Stimulated activated CD4-positive, alpha-beta T cell treated with anti-CD3 and anti-CD28 coated beads, Interleukin-1b, Interleukin-23, amount 100 ng/mL, for 4 hours (primary cell): ENCODE results near the gene N4BP2L2.
"Not testable (repeated sequence)": the region's sequence is repeated elsewhere in the genome, so short reads cannot be mapped to it uniquely, and the experiment has no call there.

ENCODE experiments used
- DNase-seq, 2 donors: peaks; one replicate each; pipeline ENCODE4 v3.0.0-alpha.2; 2020; ENCODE audit warnings: low read depth in 2 of 2

The N4BP2L2 gene

GRCh38 chr13:32538621-32539246, at the start of gene N4BP2L2:
Gene N4BP2L2 (minus strand): TSS chr13:32538795. CDS start chr13:32537027, 1,768 bp downstream.
- peak; percentile 74 to 83 for DNase-seq

- no peak for DNase-seq
These were observed 49.2 kb upstream of the N4BP2L2 start for GRCh38 chr13:32587811-32588170.

GRCh38 chr13:32587011-32587810, 48.6 kb upstream of the N4BP2L2 start:
- peak; percentile 34 to 57 for DNase-seq

- DNase-seq, result peak; percentile 95
These were observed 47.7 kb upstream of the N4BP2L2 start, which contains the start of gene PDS5B for GRCh38 chr13:32586080-32586900. Gene PDS5B (plus strand): TSS chr13:32586452. CDS start chr13:32648773, 62,321 bp downstream.

GRCh38 chr13:32585550-32586079, 47.0 kb upstream of the N4BP2L2 start:
- DNase-seq, result no peak

GRCh38 chr13:32582991-32583390, 44.4 kb upstream of the N4BP2L2 start:
- DNase-seq, result no peak

- no peak for DNase-seq
These were observed 43.7 kb upstream of the N4BP2L2 start for GRCh38 chr13:32582281-32582680.

- DNase-seq, result no peak
These were observed 42.7 kb upstream of the N4BP2L2 start for GRCh38 chr13:32581177-32581786.

GRCh38 chr13:32577032-32577431, 38.4 kb upstream of the N4BP2L2 start:
- DNase-seq, result no peak

- DNase-seq, result not testable (repeated sequence)
These were observed 37.1 kb upstream of the N4BP2L2 start for GRCh38 chr13:32575687-32576086.

GRCh38 chr13:32560842-32561241, 22.2 kb upstream of the N4BP2L2 start:
- not testable (repeated sequence) for DNase-seq

- DNase-seq, result no peak
These were observed 17.0 kb upstream of the N4BP2L2 start for GRCh38 chr13:32555613-32556012.

- DNase-seq, result no peak
These were observed 15.1 kb upstream of the N4BP2L2 start for GRCh38 chr13:32553720-32554119.

GRCh38 chr13:32549788-32550187, 11.2 kb upstream of the N4BP2L2 start:
- DNase-seq, result no peak

- no peak for DNase-seq
These were observed 10.2 kb upstream of the N4BP2L2 start for GRCh38 chr13:32548837-32549236.

GRCh38 chr13:32545083-32545482, 6.5 kb upstream of the N4BP2L2 start:
- DNase-seq, result no peak

GRCh38 chr13:32542221-32542620, 3.6 kb upstream of the N4BP2L2 start:
- DNase-seq, result no peak

GRCh38 chr13:32538143-32538620, 413 bp downstream of the N4BP2L2 start:
- no peak for DNase-seq

GRCh38 chr13:32537580-32538142, 934 bp downstream of the N4BP2L2 start:
- peak; percentile 4 to 22 for DNase-seq

- no peak for DNase-seq
These were observed 2.8 kb downstream of the N4BP2L2 start for GRCh38 chr13:32535748-32536147.

- no peak for DNase-seq
These were observed 3.5 kb downstream of the N4BP2L2 start for GRCh38 chr13:32535115-32535514.
